HepG2 (cell line): ENCODE results near the gene NTRK2. TPM values are rescaled to one million over a fixed set of nuclear protein-coding genes. Genes with fewer than 3 reads are reported as not detected.

Source experiments
- ATAC-seq: fragments of 200-7000 bp; cut with Tn5 transposase; 3 replicates; pipeline ENCODE4 v1.9.1; 2020; ENCODE audit warnings: mild to moderate bottlenecking, moderate library complexity
- BruUV-seq: library from RNA; stranded (reverse); fragments of 400-500 nt; replicated peaks from 2 replicates; lab custom pipeline; 2021; lab: Mats Ljungman, UMichigan
- CTCF ChIA-PET: fragments of 300-600 bp; formaldehyde crosslinking; extraction: SDS; loops from one replicate; lab custom pipeline; 2021; ENCODE audit warnings: low total read pairs, inconsistent platforms, low intra/inter-chr PET ratio; lab: Yijun Ruan, JAX
- POLR2A ChIA-PET: fragments of 350-600 bp; sonication (Branson Sonifier 250); formaldehyde crosslinking; loops from one replicate; lab custom pipeline; 2020; ENCODE audit warnings: antibody characterized with exemption, inconsistent platforms; lab: Yijun Ruan, JAX
- DNase-seq: peaks from one replicate; pipeline ENCODE4 v3.0.0-alpha.2; 2015; ENCODE audit warnings: low spot score
- FAIRE-seq: peaks from 3 replicates; lab custom pipeline; 2011; peaks lifted over from hg19 to GRCh38; lab: Jason Lieb, UNC
- H2AFZ ChIP-seq: one replicate; pipeline ENCODE4 v1.6.1; 2011; ENCODE audit warnings: low read length, inconsistent platforms
- H3K27ac ChIP-seq: fragments of 300-600 bp; 3 replicates; pipeline ENCODE4 v1.8.0; 2011; ENCODE audit warnings: mixed run types, mild to moderate bottlenecking, mixed read lengths, low read length, inconsistent platforms; ENCODE audit not compliant: insufficient read depth; ENCODE audit errors: extremely low read length
- H3K27me3 ChIP-seq, 2 experiments: fragments of 200-600 bp in 1 of 2; 2 replicates in 1 of 2; 3 replicates in 1 of 2; pipeline versions ENCODE4 v1.6.0 to v1.8.0; 2011; ENCODE audit warnings: low read length in 2 of 2, mild to moderate bottlenecking in 2 of 2, moderate library complexity in 2 of 2, inconsistent platforms in 1 of 2; ENCODE audit not compliant: insufficient read depth in 2 of 2, control insufficient read depth in 1 of 2
- H3K36me3 ChIP-seq, 2 experiments: fragments of 200-600 bp in 1 of 2; replicated peaks in 1 of 2; 2 replicates in 1 of 2; 3 replicates in 1 of 2; pipeline versions ENCODE4 v1.5.1 to v1.8.0; 2011; ENCODE audit warnings: low read length in 2 of 2, inconsistent platforms in 1 of 2; ENCODE audit not compliant: insufficient read depth in 2 of 2, control insufficient read depth in 1 of 2
- H3K4me1 ChIP-seq: 2 replicates; pipeline ENCODE4 v1.5.1; 2012; ENCODE audit warnings: low read length, inconsistent platforms; ENCODE audit not compliant: insufficient read depth
- H3K4me2 ChIP-seq: 2 replicates; pipeline ENCODE4 v1.6.0; 2011; ENCODE audit warnings: low read depth, low read length, inconsistent platforms
- H3K4me3 ChIP-seq, 3 experiments: fragments of 200-600 bp in 1 of 3; sonication (generic), shearing (Covaris generic) in 1 of 3; replicated peaks in 1 of 3; 2 replicates each; pipeline ENCODE4 v1.5.1; 2011 to 2016; ENCODE audit warnings: low read length in 3 of 3, inconsistent platforms in 2 of 3, low read depth in 2 of 3, mild to moderate bottlenecking in 2 of 3, control low read depth in 1 of 3, mixed read lengths in 1 of 3; ENCODE audit not compliant: insufficient read depth in 1 of 3
- H3K79me2 ChIP-seq: one replicate; pipeline ENCODE4 v1.6.1; 2011; ENCODE audit warnings: low read length, inconsistent platforms; ENCODE audit not compliant: insufficient read depth
- H3K9ac ChIP-seq: 2 replicates; pipeline ENCODE4 v1.6.0; 2011; ENCODE audit warnings: mild to moderate bottlenecking, low read depth, low read length, inconsistent platforms; ENCODE audit not compliant: insufficient read depth
- H3K9me3 ChIP-seq: 2 replicates; pipeline ENCODE4 v1.5.1; 2012; ENCODE audit warnings: mild to moderate bottlenecking, low read length
- H4K20me1 ChIP-seq: 2 replicates; pipeline ENCODE4 v1.6.0; 2011; ENCODE audit warnings: inconsistent platforms, mild to moderate bottlenecking, low read length, moderate library complexity; ENCODE audit not compliant: insufficient read depth
- FOXA3 ChIP-seq: IDR thresholded peaks from 2 replicates; pipeline ENCODE4 v1.6.1; 2016; ENCODE audit warnings: missing genetic modification reagents, missing compliant biosample characterization
- HMGXB3 ChIP-seq: sonication (generic); formaldehyde crosslinking; IDR thresholded peaks from 2 replicates; pipeline ENCODE4 v1.4.0; 2020; ENCODE audit warnings: missing genetic modification reagents, borderline replicate concordance
- KDM6A ChIP-seq: IDR thresholded peaks from 2 replicates; pipeline ENCODE4 v1.6.1; 2016; ENCODE audit warnings: low read depth
- LCORL ChIP-seq, 2 experiments: fragments of 450-650 bp in 1 of 2; sonication (generic) in 1 of 2; formaldehyde crosslinking in 1 of 2; IDR thresholded peaks; 2 replicates each; pipeline versions ENCODE4 v1.5.0 to v1.6.1; 2017 to 2020; ENCODE audit warnings: antibody characterized with exemption in 1 of 2, missing genetic modification reagents in 1 of 2
- MAX ChIP-seq: IDR thresholded peaks from 2 replicates; pipeline ENCODE4 v1.6.1; 2012; ENCODE audit warnings: inconsistent platforms
- NCOA2 ChIP-seq: sonication (generic); formaldehyde crosslinking; IDR thresholded peaks from 2 replicates; pipeline ENCODE4 v1.8.0; 2022; ENCODE audit warnings: inconsistent platforms
- NFIB ChIP-seq: sonication (generic); formaldehyde crosslinking; IDR thresholded peaks from 2 replicates; pipeline ENCODE4 v1.9.0; 2021; ENCODE audit warnings: missing genetic modification reagents, mild to moderate bottlenecking, borderline replicate concordance
- NFYC ChIP-seq: IDR thresholded peaks from 2 replicates; pipeline ENCODE4 v1.6.1; 2016; ENCODE audit warnings: missing genetic modification reagents, missing compliant biosample characterization
- PHF8 ChIP-seq: sonication (generic); formaldehyde crosslinking; IDR thresholded peaks from 2 replicates; pipeline ENCODE4 v1.5.0; 2020; ENCODE audit warnings: missing genetic modification reagents
- PPARG ChIP-seq: conservative IDR thresholded peaks from 2 replicates; pipeline ENCODE4 v1.6.1; 2016; ENCODE audit warnings: missing biosample characterization, missing genetic modification reagents
- RFXANK ChIP-seq: IDR thresholded peaks from 2 replicates; pipeline ENCODE4 v1.6.1; 2016
- SIN3A ChIP-seq: IDR thresholded peaks from 2 replicates; pipeline ENCODE4 v1.6.1; 2011; ENCODE audit warnings: low read depth, mild to moderate bottlenecking, control low read depth, low read length, borderline replicate concordance
- SIX4 ChIP-seq: sonication (generic); formaldehyde crosslinking; IDR thresholded peaks from 2 replicates; pipeline ENCODE4 v1.4.0; 2020; ENCODE audit warnings: missing genetic modification reagents
- THAP9 ChIP-seq: sonication (generic); formaldehyde crosslinking; IDR thresholded peaks from 2 replicates; pipeline ENCODE4; 2020; ENCODE audit warnings: missing genetic modification reagents, mild to moderate bottlenecking, borderline replicate concordance
- ZBTB2 ChIP-seq: sonication (generic); formaldehyde crosslinking; IDR thresholded peaks from 2 replicates; pipeline ENCODE4 v1.8.0; 2022; ENCODE audit warnings: low read depth, missing genetic modification reagents
- ZBTB7A ChIP-seq: sonication (generic); formaldehyde crosslinking; IDR thresholded peaks from 2 replicates; pipeline ENCODE4 v1.8.0; 2022; ENCODE audit warnings: mild to moderate bottlenecking, missing genetic modification reagents
- ZFP36 ChIP-seq: fragments of 150-350 bp; IDR thresholded peaks from 2 replicates; pipeline ENCODE4 v1.6.1; 2018; ENCODE audit warnings: borderline replicate concordance, low read length, low read depth; ENCODE audit not compliant: partially characterized antibody
- ZFP90 ChIP-seq: sonication (generic); formaldehyde crosslinking; IDR thresholded peaks from 2 replicates; pipeline ENCODE4 v1.8.0; 2022; ENCODE audit warnings: missing genetic modification reagents, mild to moderate bottlenecking, inconsistent platforms, borderline replicate concordance
- WGBS: methylation state at CpG from one replicate; pipeline ENCODE4 v1.1.6; 2017; ENCODE audit warnings: low lambda C conversion rate; 5-methylcytosine and 5-hydroxymethylcytosine counted together
- in situ Hi-C: cut with HindIII; loops from 2 replicates; pipeline ENCODE4 v1.10.0; 2017; ENCODE audit warnings: low pct_unique_long_range_greater_than_20kb; ENCODE audit not compliant: extremely low pct_ligation_motif_present
- intact Hi-C: fragments of 100-400 bp; cut with micrococcal nuclease; formaldehyde crosslinking; loops from one replicate; pipeline ENCODE4 v1.10.0; 2022; ENCODE audit not compliant: unreplicated experiment
- polyA plus RNA-seq, 8 experiments: library from polyadenylated mRNA; depleted of rRNA in 3 of 8; stranded (reverse) in 7 of 8; unstranded in 1 of 8; fragments of >200 nt; fragmentation: Illumina TruSeq in 4 of 8; extraction: Trizol in 4 of 8; gene quantifications; 2 replicates each; pipeline versions ENCODE4 v1.2.1 to v1.2.3, GENCODE V29; 2011 to 2016; ENCODE audit warnings: low read depth in 4 of 8, missing spikeins in 1 of 8, mixed read lengths in 1 of 8; ENCODE audit not compliant: insufficient read depth in 1 of 8
- total RNA-seq, 5 experiments: library from RNA; depleted of rRNA; stranded (reverse); fragments of >200 nt; fragmentation: Illumina TruSeq; extraction: Trizol; gene quantifications; 2 replicates each; pipeline ENCODE4 v1.2.3, GENCODE V29; 2016; ENCODE audit warnings: low read depth in 1 of 5

NTRK2 gene
- total and polyA plus RNA-seq, 2 of the 13 experiments (the other 11 are each of a cell fraction or from before 2014, with no cell fraction given): not detected

- Histone ChIP-seq H3K79me2 (no peaks in the 10 kb centered on the region), H3K27ac (no peak overlapping the region), H3K27me3 (no peaks in the 10 kb centered on the region), H3K36me3 (no peaks in the 10 kb centered on the region), H3K4me3 (no peak overlapping the region), H2AFZ (no peak overlapping the region), H3K4me1 (no peaks in the 10 kb centered on the region), H4K20me1 (no peaks in the 10 kb centered on the region), H3K9me3 (no peaks in the 10 kb centered on the region), H3K4me2 (no peak overlapping the region), H3K9ac (no peak overlapping the region)
- no peak for ATAC-seq
- WGBS: 0% methylated on average over 1 of the region's 1 CpG
- CTCF ChIA-PET: no interaction called here
- intact Hi-C loops (no loop called here), in situ Hi-C loops (no loop called here)
- POLR2A ChIA-PET: no interaction called here
- no peak for FAIRE-seq
- BruUV-seq: no TSS peak
- no peak for DNase-seq
- TF ChIP-seq LCORL (IDR thresholded peaks at IDR 0.05) (no peak), LCORL (CRISPR knock-in tag; IDR thresholded peaks at IDR 0.05) (no peak), ZBTB2 (CRISPR knock-in tag) (no peak), ZFP90 (CRISPR knock-in tag) (no peak), THAP9 (CRISPR knock-in tag) (no peak), SIX4 (CRISPR knock-in tag) (no peak), HMGXB3 (CRISPR knock-in tag) (no peak), KDM6A (CRISPR knock-in tag) (no peak), NFYC (no peak), MAX (no peak), NFIB (CRISPR knock-in tag) (no peak), FOXA3 (CRISPR knock-in tag) (no peak), RFXANK (CRISPR knock-in tag) (no peak), PPARG (no peak), SIN3A (no peak), NCOA2 (no peak), ZFP36 (no peak), PHF8 (CRISPR knock-in tag) (no peak), ZBTB7A (CRISPR knock-in tag) (no peak)
These were observed 392.4 kb downstream of the NTRK2 start for GRCh38 chr9:85061969-85062368.
